ES-I3 (cell line): Measurements from ENCODE around the gene DOP1A.

Experiments used
- H3K36me3 ChIP-seq: 2 replicates; pipeline ENCODE4 v1.6.1; 2013; ENCODE audit warnings: mild to moderate bottlenecking, low read length, control low read depth, moderate library complexity; ENCODE audit not compliant: insufficient read depth
- H3K4me1 ChIP-seq: 2 replicates; pipeline ENCODE4 v1.6.1; 2013; ENCODE audit warnings: mild to moderate bottlenecking, control low read depth, low read length; ENCODE audit not compliant: insufficient read depth
- H3K9ac ChIP-seq: 2 replicates; pipeline ENCODE4 v1.6.1; 2013; ENCODE audit warnings: low read depth, mild to moderate bottlenecking, low read length, moderate library complexity
- H3K9me3 ChIP-seq: 2 replicates; pipeline ENCODE4 v1.6.1; 2013; ENCODE audit warnings: mild to moderate bottlenecking, low read length, moderate library complexity; ENCODE audit not compliant: control insufficient read depth, insufficient read depth

The DOP1A gene

GRCh38 chr6:83067448-83068439, at the start of gene DOP1A:
Gene DOP1A (plus strand): TSS chr6:83067671. CDS start chr6:83096978, 29,307 bp downstream.
- Histone ChIP-seq H3K36me3 (no peaks in the 10 kb centered on the region), H3K9me3 (no peaks in the 10 kb centered on the region; the same call in 1 of the 2 replicates), H3K4me1 (peaks cover 8% of the 10 kb centered on the region; the same call in 1 of the 2 replicates), H3K9ac (peak within 1 kb of the TSS; percentile 90)

- H3K4me1 ChIP-seq = no peaks in the 10 kb centered on the region
- no peak overlapping the region for H3K9ac ChIP-seq
- H3K9me3 ChIP-seq = no peaks in the 10 kb centered on the region
- H3K36me3 ChIP-seq = no peaks in the 10 kb centered on the region
Observed at GRCh38 chr6:83019741-83020140, 47.7 kb upstream of the DOP1A start.

- Histone ChIP-seq H3K9me3 (peaks cover 12% of the 10 kb centered on the region; the same call in 1 of the 2 replicates), H3K9ac (no peak overlapping the region), H3K36me3 (peaks cover 3% of the 10 kb centered on the region), H3K4me1 (no peaks in the 10 kb centered on the region)
Observed at GRCh38 chr6:83031689-83032088, 35.8 kb upstream of the DOP1A start.

GRCh38 chr6:83038246-83038645, 29.2 kb upstream of the DOP1A start:
- Histone ChIP-seq H3K9me3 (peaks cover 4% of the 10 kb centered on the region; the same call in 1 of the 2 replicates), H3K9ac (no peak overlapping the region), H3K4me1 (no peaks in the 10 kb centered on the region), H3K36me3 (peaks cover 3% of the 10 kb centered on the region; the same call in 1 of the 2 replicates)

GRCh38 chr6:83042467-83043053, 24.9 kb upstream of the DOP1A start:
- H3K4me1 ChIP-seq = peaks cover 6% of the 10 kb centered on the region
- H3K9ac ChIP-seq = no peak overlapping the region
- no peaks in the 10 kb centered on the region for H3K36me3 ChIP-seq
- no peaks in the 10 kb centered on the region for H3K9me3 ChIP-seq

GRCh38 chr6:83044091-83044768, 23.2 kb upstream of the DOP1A start:
- Histone ChIP-seq H3K4me1 (peaks cover 6% of the 10 kb centered on the region), H3K9me3 (no peaks in the 10 kb centered on the region), H3K9ac (no peak overlapping the region), H3K36me3 (no peaks in the 10 kb centered on the region)

GRCh38 chr6:83047065-83047754, 20.3 kb upstream of the DOP1A start:
- Histone ChIP-seq H3K9ac (no peak overlapping the region), H3K36me3 (no peaks in the 10 kb centered on the region; the same call in 1 of the 2 replicates)

GRCh38 chr6:83051377-83052172, 15.9 kb upstream of the DOP1A start:
- Histone ChIP-seq H3K9ac (no peak overlapping the region), H3K4me1 (peaks cover 6% of the 10 kb centered on the region), H3K36me3 (peaks cover 6% of the 10 kb centered on the region; the same call in 1 of the 2 replicates), H3K9me3 (no peaks in the 10 kb centered on the region)

More at GRCh38 chr6:83047065-83047754, 20.3 kb upstream of the DOP1A start:
- Histone ChIP-seq H3K4me1 (peaks cover 6% of the 10 kb centered on the region), H3K9me3 (no peaks in the 10 kb centered on the region)

GRCh38 chr6:83053678-83054077, 13.8 kb upstream of the DOP1A start:
- Histone ChIP-seq H3K9me3 (no peaks in the 10 kb centered on the region), H3K9ac (no peak overlapping the region), H3K4me1 (no peaks in the 10 kb centered on the region; the same call in 1 of the 2 replicates), H3K36me3 (peaks cover 6% of the 10 kb centered on the region; the same call in 1 of the 2 replicates)

GRCh38 chr6:83055366-83055964, 12.0 kb upstream of the DOP1A start:
- H3K4me1 ChIP-seq = no peaks in the 10 kb centered on the region; the same call in 1 of the 2 replicates
- H3K9me3 ChIP-seq = no peaks in the 10 kb centered on the region
- no peak overlapping the region for H3K9ac ChIP-seq
- H3K36me3 ChIP-seq = peaks cover 6% of the 10 kb centered on the region; the same call in 1 of the 2 replicates

GRCh38 chr6:83057705-83058321, 9.7 kb upstream of the DOP1A start:
- H3K9ac ChIP-seq = no peak overlapping the region
- peaks cover 6% of the 10 kb centered on the region; the same call in 1 of the 2 replicates for H3K36me3 ChIP-seq
- no peaks in the 10 kb centered on the region for H3K9me3 ChIP-seq
- no peaks in the 10 kb centered on the region for H3K4me1 ChIP-seq

- Histone ChIP-seq H3K9me3 (no peaks in the 10 kb centered on the region; the same call in 1 of the 2 replicates), H3K9ac (no peak overlapping the region), H3K36me3 (no peaks in the 10 kb centered on the region), H3K4me1 (no peaks in the 10 kb centered on the region)
Observed at GRCh38 chr6:83061190-83061589, 6.3 kb upstream of the DOP1A start.
